Gastroesophageal sphincter (tissue), 4 donors: ENCODE data around the gene ATP1B3. TPM values are rescaled to one million over a fixed set of nuclear protein-coding genes. Genes with fewer than 3 reads are reported as not detected.
"Not testable (repeated sequence)": the region's sequence is repeated elsewhere in the genome, so short reads cannot be mapped to it uniquely, and the experiment has no call there.

Experiments
- ATAC-seq: fragments of 150-250 bp; one replicate; pipeline ENCODE4 v1.9.1; 2016; ENCODE audit warnings: mild to moderate bottlenecking, moderate library complexity
- H3K27ac ChIP-seq, 4 donors: fragments of 200-600 bp; sonication (generic) in 3 of 4; 1 replicate in 3 of 4; 2 replicates in 1 of 4; pipeline ENCODE4 v1.5.1; 2016 to 2019
- H3K27me3 ChIP-seq: fragments of 200-600 bp; sonication (generic); one replicate; pipeline ENCODE4 v1.5.1; 2019
- H3K36me3 ChIP-seq, 2 donors: fragments of 200-600 bp; sonication (generic); one replicate each; pipeline ENCODE4 v1.5.1; 2019; ENCODE audit warnings: control low read depth in 1 of 2
- H3K4me1 ChIP-seq, 3 donors: fragments of 200-600 bp; sonication (generic); 1 replicate in 2 of 3; 2 replicates in 1 of 3; pipeline ENCODE4 v1.5.1; 2016 to 2019; ENCODE audit warnings: control low read depth in 2 of 3
- H3K4me3 ChIP-seq, 2 donors: fragments of 200-600 bp; sonication (generic); one replicate each; pipeline ENCODE4 v1.5.1; 2019; ENCODE audit warnings: mild to moderate bottlenecking in 1 of 2, moderate library complexity in 1 of 2
- H3K9me3 ChIP-seq, 3 donors: fragments of 200-600 bp; sonication (generic); one replicate each; pipeline ENCODE4 v1.5.1; 2017 to 2019; ENCODE audit warnings: control low read depth in 2 of 3
- EP300 ChIP-seq: sonication (generic); formaldehyde crosslinking; IDR thresholded peaks from one replicate; pipeline ENCODE4 v1.6.1; 2017; ENCODE audit warnings: antibody characterized with exemption, mild to moderate bottlenecking
- POLR2A ChIP-seq, 2 donors: fragments of 450-650 bp; IDR thresholded peaks; one replicate each; pipeline ENCODE4 v1.6.1; 2017; ENCODE audit warnings: antibody characterized with exemption in 2 of 2, mild to moderate bottlenecking in 2 of 2, moderate library complexity in 1 of 2
- POLR2AphosphoS5 ChIP-seq: sonication (generic); formaldehyde crosslinking; IDR thresholded peaks from one replicate; pipeline ENCODE4 v1.6.1; 2017; ENCODE audit warnings: antibody characterized with exemption
- WGBS, 2 donors: methylation state at CpG; one replicate each; pipeline ENCODE4 v1.1.5; 2018; ENCODE audit warnings: low coverage in 1 of 2; 5-methylcytosine and 5-hydroxymethylcytosine counted together
- total RNA-seq, 4 donors: library from RNA; depleted of rRNA; stranded (reverse); fragments of >200 nt; gene quantifications; one replicate each; pipeline ENCODE4 v1.1.0, GENCODE V29; 2016
- TF ChIP-seq, protein P1 (sequence below), 4 experiments: fragments of 200-600 bp in 2 of 4; fragments of 450-650 bp in 2 of 4; sonication (generic) in 1 of 4; IDR thresholded peaks; one replicate each; pipeline ENCODE4 v1.5.1; 2017 to 2019; ENCODE audit warnings: antibody characterized with exemption in 4 of 4, mild to moderate bottlenecking in 2 of 4, moderate library complexity in 2 of 4

The ATP1B3 gene
- total RNA-seq, 4 donors from 2014 or later, result 25.1 to 94.5 (median 57.3) TPM

DNA sequence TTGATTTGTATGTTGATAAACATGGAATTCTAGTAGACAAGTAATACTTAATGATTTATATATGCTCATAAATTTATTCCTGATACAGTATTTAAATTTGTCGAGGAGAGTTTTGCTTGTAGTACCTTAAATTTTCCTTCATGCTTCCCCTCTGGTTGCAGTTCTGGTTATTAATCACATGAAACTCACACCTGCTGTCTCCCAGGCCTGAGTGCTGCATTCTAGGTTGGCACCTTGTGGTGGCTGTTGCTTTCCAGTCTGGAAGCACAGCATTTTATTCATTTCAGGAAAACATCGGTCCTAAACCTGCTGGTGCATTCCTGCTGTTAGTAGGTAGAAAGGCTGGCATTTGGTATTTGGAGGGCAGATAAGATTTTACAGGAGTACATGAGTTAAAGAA is 44.9 kb downstream of the ATP1B3 start:
- Histone ChIP-seq H3K4me1 (no peaks in the 10 kb centered on the region), H3K9me3 (no peaks in the 10 kb centered on the region), H3K27me3 (no peaks in the 10 kb centered on the region), H3K36me3 (peaks cover 0 to 68% of the 10 kb centered on the region in 2 donors), H3K4me3 (no peak overlapping the region), H3K27ac (no peak overlapping the region)
- no peak for ATAC-seq
- TF ChIP-seq POLR2A (IDR thresholded peaks at IDR 0.05) (no peak), EP300 (no peak), POLR2AphosphoS5 (no peak)
- TF ChIP-seq, protein P1, sequence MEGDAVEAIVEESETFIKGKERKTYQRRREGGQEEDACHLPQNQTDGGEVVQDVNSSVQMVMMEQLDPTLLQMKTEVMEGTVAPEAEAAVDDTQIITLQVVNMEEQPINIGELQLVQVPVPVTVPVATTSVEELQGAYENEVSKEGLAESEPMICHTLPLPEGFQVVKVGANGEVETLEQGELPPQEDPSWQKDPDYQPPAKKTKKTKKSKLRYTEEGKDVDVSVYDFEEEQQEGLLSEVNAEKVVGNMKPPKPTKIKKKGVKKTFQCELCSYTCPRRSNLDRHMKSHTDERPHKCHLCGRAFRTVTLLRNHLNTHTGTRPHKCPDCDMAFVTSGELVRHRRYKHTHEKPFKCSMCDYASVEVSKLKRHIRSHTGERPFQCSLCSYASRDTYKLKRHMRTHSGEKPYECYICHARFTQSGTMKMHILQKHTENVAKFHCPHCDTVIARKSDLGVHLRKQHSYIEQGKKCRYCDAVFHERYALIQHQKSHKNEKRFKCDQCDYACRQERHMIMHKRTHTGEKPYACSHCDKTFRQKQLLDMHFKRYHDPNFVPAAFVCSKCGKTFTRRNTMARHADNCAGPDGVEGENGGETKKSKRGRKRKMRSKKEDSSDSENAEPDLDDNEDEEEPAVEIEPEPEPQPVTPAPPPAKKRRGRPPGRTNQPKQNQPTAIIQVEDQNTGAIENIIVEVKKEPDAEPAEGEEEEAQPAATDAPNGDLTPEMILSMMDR (IDR thresholded peaks at IDR 0.05), result no peak
- WGBS, 2 donors, result 91 to 94% methylated on average over 1 of the region's 2 CpGs

DNA sequence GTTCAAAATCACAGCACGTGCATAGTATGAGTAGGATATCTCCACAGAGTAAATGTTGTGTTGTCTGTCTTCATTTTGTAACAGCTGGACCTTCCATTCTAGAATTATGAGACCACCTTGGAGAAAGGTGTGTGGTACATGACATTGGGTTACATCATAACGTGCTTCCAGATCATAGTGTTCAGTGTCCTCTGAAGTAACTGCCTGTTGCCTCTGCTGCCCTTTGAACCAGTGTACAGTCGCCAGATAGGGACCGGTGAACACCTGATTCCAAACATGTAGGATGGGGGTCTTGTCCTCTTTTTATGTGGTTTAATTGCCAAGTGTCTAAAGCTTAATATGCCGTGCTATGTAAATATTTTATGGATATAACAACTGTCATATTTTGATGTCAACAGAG is 49.2 kb downstream of the ATP1B3 start:
- H3K36me3 ChIP-seq, result peaks cover 0 to 63% of the 10 kb centered on the region in 2 donors
- ATAC-seq, H3K27me3 ChIP-seq, H3K4me3 ChIP-seq, H3K9me3 ChIP-seq, H3K4me1 ChIP-seq, H3K27ac ChIP-seq: not testable (repeated sequence)
- 71 to 85% methylated on average over 1 to 3 of the region's 5 CpGs for WGBS, 2 donors

DNA sequence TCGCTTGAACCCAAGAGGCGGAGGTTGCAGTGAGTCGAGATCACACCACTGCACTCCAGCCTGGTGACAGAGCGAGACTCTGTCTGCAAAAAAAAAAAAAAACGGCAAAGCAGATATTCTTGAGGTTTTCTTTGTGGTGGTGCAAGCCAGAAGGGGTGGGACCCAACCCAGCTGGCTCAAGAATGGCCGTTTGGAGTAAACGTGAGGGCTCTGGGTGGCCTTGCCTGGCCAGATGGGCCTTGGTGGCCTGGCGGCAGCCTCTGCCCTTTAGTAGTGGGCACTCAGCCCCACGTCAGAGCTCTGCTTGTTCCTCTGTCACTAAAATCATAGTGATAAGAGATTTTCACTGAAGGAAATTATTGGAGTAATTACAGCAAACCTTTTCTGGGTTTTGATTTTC is 50.5 kb downstream of the ATP1B3 start:
- no peak for ATAC-seq
- WGBS, 2 donors, result 74 to 85% methylated on average over 4 to 8 of the region's 9 CpGs

DNA sequence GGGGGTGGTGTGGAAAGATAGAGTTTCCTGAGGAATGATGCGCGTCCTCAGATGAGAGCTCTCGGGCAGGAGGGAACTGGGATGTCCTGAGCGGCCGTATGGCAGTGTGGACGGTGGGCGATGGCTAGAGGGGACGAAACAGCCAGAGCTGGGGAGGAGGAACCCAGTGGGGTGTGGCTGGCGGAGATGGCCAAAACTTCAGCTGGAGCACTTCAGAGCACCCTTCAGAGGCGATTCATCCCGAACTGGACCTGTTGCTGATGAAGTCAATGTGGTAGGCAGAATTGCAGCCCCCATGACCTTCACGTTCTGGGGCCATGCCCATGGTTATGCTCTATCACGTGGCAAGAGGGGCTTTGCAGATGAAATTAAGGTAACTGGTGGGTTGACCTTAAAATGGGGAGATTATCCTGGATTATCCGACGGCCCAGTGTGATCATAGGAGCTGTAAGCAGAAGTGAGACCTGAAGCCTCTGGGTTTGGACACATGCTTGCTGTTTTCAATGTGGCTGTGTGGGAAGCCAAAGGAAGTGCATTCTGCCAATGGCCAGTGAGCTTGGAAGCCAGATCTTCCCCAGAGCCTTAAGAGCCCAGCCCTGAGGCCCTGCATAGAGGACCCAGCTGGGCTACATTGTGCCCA is 52.3 kb downstream of the ATP1B3 start:
- TF ChIP-seq, protein P1 (IDR thresholded peaks at IDR 0.05), result no peak
- TF ChIP-seq POLR2AphosphoS5, result no peak
- peaks cover 0 to 43% of the 10 kb centered on the region in 2 donors for H3K36me3 ChIP-seq
- H3K27ac ChIP-seq, result no peak overlapping the region
- H3K4me1 ChIP-seq, result no peaks in the 10 kb centered on the region
- H3K9me3 ChIP-seq, result no peaks in the 10 kb centered on the region
- no peak for ATAC-seq
- H3K4me3 ChIP-seq, result no peak overlapping the region
- H3K27me3 ChIP-seq, result no peaks in the 10 kb centered on the region
- 90 to 100% methylated on average over 1 to 14 of the region's 15 CpGs for WGBS, 2 donors

More for the DNA sequence above, 50.5 kb downstream of the ATP1B3 start:
- TF ChIP-seq POLR2A (IDR thresholded peaks at IDR 0.05) (no peak), EP300 (no peak), POLR2AphosphoS5 (no peak)
- TF ChIP-seq, protein P1 (IDR thresholded peaks at IDR 0.05), result no peak
- Histone ChIP-seq H3K9me3 (no peaks in the 10 kb centered on the region), H3K36me3 (peaks cover 0 to 62% of the 10 kb centered on the region in 2 donors), H3K4me1 (no peaks in the 10 kb centered on the region), H3K4me3 (no peak overlapping the region), H3K27me3 (no peaks in the 10 kb centered on the region), H3K27ac (no peak overlapping the region)

DNA sequence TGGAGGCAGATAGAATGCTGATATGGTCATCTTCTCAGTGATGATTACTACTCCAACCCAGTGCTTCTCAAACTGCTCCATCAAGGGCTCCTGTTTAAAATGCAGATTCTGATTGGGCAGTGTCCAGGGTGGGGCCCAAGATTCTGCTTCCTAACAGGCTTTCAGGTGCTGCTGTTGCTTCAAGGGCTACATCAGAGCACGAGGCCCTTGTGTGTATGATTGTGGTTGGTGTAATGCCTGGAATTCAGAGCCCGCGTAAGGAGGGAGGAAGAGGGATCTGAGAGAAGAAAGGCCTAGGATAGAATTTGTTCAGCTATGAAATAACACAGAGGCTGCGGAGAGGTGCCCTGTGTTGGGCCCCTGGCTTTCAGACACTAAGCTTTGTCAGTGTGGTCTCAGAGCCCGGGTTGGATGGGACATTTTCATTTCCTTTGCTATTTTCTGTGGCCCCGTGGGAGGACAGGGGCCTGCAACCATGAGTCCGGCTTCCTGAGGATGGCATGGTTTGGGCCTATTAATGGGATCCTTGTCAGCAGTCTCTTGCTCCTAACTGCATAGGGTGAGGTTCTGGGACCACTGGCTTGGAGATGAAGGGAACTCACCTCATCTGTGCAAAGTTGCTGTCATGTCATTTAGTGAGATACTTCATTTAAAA is 53.0 kb downstream of the ATP1B3 start:
- no peaks in the 10 kb centered on the region for H3K4me1 ChIP-seq
- H3K9me3 ChIP-seq, result no peaks in the 10 kb centered on the region
- no peak for ATAC-seq
- H3K36me3 ChIP-seq, result peaks cover 0 to 36% of the 10 kb centered on the region in 2 donors
- no peaks in the 10 kb centered on the region for H3K27me3 ChIP-seq
- no peak overlapping the region for H3K4me3 ChIP-seq
- H3K27ac ChIP-seq, result no peak overlapping the region
- WGBS, 2 donors, result 89 to 95% methylated on average over 3 to 6 of the region's 7 CpGs
- TF ChIP-seq, protein P1 (IDR thresholded peaks at IDR 0.05), result no peak
- TF ChIP-seq POLR2A (IDR thresholded peaks at IDR 0.05), result no peak
- no peak for TF ChIP-seq POLR2AphosphoS5
